Astrocyte (in vitro differentiated cells and primary cell): ENCODE results near the gene DRD2.

Experiments used
- EZH2 ChIP-seq: IDR thresholded peaks from 2 replicates; pipeline ENCODE4 v1.6.1; 2012; ENCODE audit warnings: mild to moderate bottlenecking, low read length, inconsistent platforms; ENCODE audit not compliant: insufficient read depth
- TF ChIP-seq, protein P1 (sequence below): IDR thresholded peaks from 2 replicates; pipeline ENCODE4 v1.5.1; 2011; ENCODE audit warnings: low read depth, mild to moderate bottlenecking, inconsistent platforms, low read length, moderate library complexity; ENCODE audit not compliant: insufficient read depth

DNA sequence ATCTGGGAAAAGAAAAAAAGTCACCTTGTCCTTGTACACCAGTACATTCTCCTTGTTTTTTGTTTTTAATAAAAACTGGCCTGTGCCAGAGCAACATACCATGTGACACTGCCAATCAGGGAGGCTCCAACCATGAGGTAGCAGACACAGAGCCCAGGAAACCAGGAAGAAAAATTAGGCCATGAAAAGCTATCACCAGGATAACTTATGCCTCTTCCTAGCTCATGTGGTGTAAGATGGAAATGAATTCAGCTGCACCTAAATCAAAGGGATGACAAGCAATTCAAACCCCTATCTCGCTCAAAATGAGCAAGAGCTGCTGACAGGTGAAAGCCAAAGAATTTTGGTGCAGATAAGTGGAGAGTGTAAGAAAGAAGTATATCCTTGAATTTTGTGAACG, 7.7 kb downstream of the DRD2 start:
- TF ChIP-seq, protein P1, sequence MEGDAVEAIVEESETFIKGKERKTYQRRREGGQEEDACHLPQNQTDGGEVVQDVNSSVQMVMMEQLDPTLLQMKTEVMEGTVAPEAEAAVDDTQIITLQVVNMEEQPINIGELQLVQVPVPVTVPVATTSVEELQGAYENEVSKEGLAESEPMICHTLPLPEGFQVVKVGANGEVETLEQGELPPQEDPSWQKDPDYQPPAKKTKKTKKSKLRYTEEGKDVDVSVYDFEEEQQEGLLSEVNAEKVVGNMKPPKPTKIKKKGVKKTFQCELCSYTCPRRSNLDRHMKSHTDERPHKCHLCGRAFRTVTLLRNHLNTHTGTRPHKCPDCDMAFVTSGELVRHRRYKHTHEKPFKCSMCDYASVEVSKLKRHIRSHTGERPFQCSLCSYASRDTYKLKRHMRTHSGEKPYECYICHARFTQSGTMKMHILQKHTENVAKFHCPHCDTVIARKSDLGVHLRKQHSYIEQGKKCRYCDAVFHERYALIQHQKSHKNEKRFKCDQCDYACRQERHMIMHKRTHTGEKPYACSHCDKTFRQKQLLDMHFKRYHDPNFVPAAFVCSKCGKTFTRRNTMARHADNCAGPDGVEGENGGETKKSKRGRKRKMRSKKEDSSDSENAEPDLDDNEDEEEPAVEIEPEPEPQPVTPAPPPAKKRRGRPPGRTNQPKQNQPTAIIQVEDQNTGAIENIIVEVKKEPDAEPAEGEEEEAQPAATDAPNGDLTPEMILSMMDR = no peak
- TF ChIP-seq EZH2 = no peak
